WTC11 (cell line): ENCODE data around the gene BCAS3. TPM values are rescaled to one million over a fixed set of nuclear protein-coding genes. Genes with fewer than 3 reads are reported as not detected.

Experiments used
- ATAC-seq: fragments of 200-7000 bp; cut with Tn5 transposase; 2 replicates; pipeline ENCODE4 v1.10.0; 2021; ENCODE audit warnings: mild to moderate bottlenecking, moderate library complexity
- CTCF ChIA-PET: fragments of 300-600 bp; sonication (Branson Sonifier 250); formaldehyde crosslinking; loops from one replicate; lab custom pipeline; 2021; ENCODE audit warnings: antibody characterized with exemption; lab: Charles Lee
- POLR2A ChIA-PET: fragments of 350-600 bp; sonication (Branson Sonifier 250); formaldehyde crosslinking; loops from one replicate; lab custom pipeline; 2021; ENCODE audit warnings: antibody characterized with exemption; lab: Charles Lee
- DNase-seq: peaks from one replicate; pipeline ENCODE4 v3.0.0; 2021; ENCODE audit warnings: low spot score
- H3K27ac Mint-ChIP-seq: 2 replicates; pipeline ENCODE4 v1.8.0; 2021; ENCODE audit warnings: mixed read lengths
- H3K27me3 Mint-ChIP-seq: 2 replicates; pipeline ENCODE4 v1.8.0; 2021; ENCODE audit warnings: low read depth, mild to moderate bottlenecking, moderate library complexity, mixed read lengths
- H3K36me3 Mint-ChIP-seq: 2 replicates; pipeline ENCODE4 v1.8.0; 2021; ENCODE audit warnings: mixed read lengths
- H3K4me1 Mint-ChIP-seq: 2 replicates; pipeline ENCODE4 v1.8.0; 2022; ENCODE audit warnings: mixed read lengths
- H3K4me3 Mint-ChIP-seq: 2 replicates; pipeline ENCODE4 v1.8.0; 2021; ENCODE audit warnings: mild to moderate bottlenecking, moderate library complexity, mixed read lengths
- H3K9me3 Mint-ChIP-seq: 2 replicates; pipeline ENCODE4 v1.8.0; 2021; ENCODE audit warnings: mixed read lengths
- AR ChIP-seq: fragments of 250-450 bp; sonication (Bioruptor Pico); IDR thresholded peaks from 2 replicates; pipeline ENCODE4 v1.9.0; 2021; ENCODE audit warnings: mild to moderate bottlenecking
- ARID4B ChIP-seq: sonication (generic); formaldehyde crosslinking; IDR thresholded peaks from 2 replicates; pipeline ENCODE4 v1.8.0; 2023; ENCODE audit warnings: missing genetic modification reagents, mild to moderate bottlenecking, borderline replicate concordance
- CREB1 ChIP-seq: sonication (generic); formaldehyde crosslinking; IDR thresholded peaks from 2 replicates; pipeline ENCODE4 v1.8.0; 2023; ENCODE audit warnings: mild to moderate bottlenecking, missing genetic modification reagents
- ELF4 ChIP-seq: sonication (generic); formaldehyde crosslinking; IDR thresholded peaks from 2 replicates; pipeline ENCODE4 v1.8.1; 2022; ENCODE audit warnings: low read depth, mild to moderate bottlenecking, moderate library complexity, missing genetic modification reagents
- ERG ChIP-seq: fragments of 250-450 bp; sonication (Bioruptor Pico); IDR thresholded peaks from 2 replicates; pipeline ENCODE4 v1.8.0; 2021; ENCODE audit warnings: mild to moderate bottlenecking
- GABPB1 ChIP-seq: sonication (generic); formaldehyde crosslinking; IDR thresholded peaks from 2 replicates; pipeline ENCODE4 v1.8.1; 2023; ENCODE audit warnings: mild to moderate bottlenecking, missing genetic modification reagents
- HMGA2 ChIP-seq: fragments of 250-450 bp; sonication (Bioruptor Pico); IDR thresholded peaks from 2 replicates; pipeline ENCODE4 v1.4.0; 2021; ENCODE audit warnings: mild to moderate bottlenecking, moderate library complexity
- MXD4 ChIP-seq: fragments of 250-450 bp; sonication (Bioruptor Pico); IDR thresholded peaks from 2 replicates; pipeline ENCODE4 v1.8.0; 2021; ENCODE audit warnings: mild to moderate bottlenecking, moderate library complexity, borderline replicate concordance
- NFATC4 ChIP-seq: fragments of 250-450 bp; sonication (Bioruptor Pico); IDR thresholded peaks from 2 replicates; pipeline ENCODE4 v1.9.0; 2021; ENCODE audit warnings: mild to moderate bottlenecking
- NFE2L1 ChIP-seq: sonication (generic); formaldehyde crosslinking; IDR thresholded peaks from 2 replicates; pipeline ENCODE4 v1.8.1; 2023; ENCODE audit warnings: missing genetic modification reagents
- NR2C2 ChIP-seq: sonication (generic); formaldehyde crosslinking; IDR thresholded peaks from 2 replicates; pipeline ENCODE4 v1.8.0; 2022; ENCODE audit warnings: mild to moderate bottlenecking, missing genetic modification reagents
- SOX15 ChIP-seq: fragments of 250-450 bp; sonication (Bioruptor Pico); IDR thresholded peaks from 2 replicates; pipeline ENCODE4 v1.9.0; 2021; ENCODE audit warnings: mild to moderate bottlenecking
- USF1 ChIP-seq: sonication (generic); formaldehyde crosslinking; IDR thresholded peaks from 2 replicates; pipeline ENCODE4 v1.8.0; 2022; ENCODE audit warnings: mild to moderate bottlenecking, missing genetic modification reagents
- ZNF138 ChIP-seq: sonication (generic); formaldehyde crosslinking; conservative IDR thresholded peaks from 2 replicates; pipeline ENCODE4 v1.8.1; 2022; ENCODE audit warnings: mild to moderate bottlenecking, moderate library complexity, missing genetic modification reagents
- ZNF317 ChIP-seq: sonication (generic); formaldehyde crosslinking; IDR thresholded peaks from 2 replicates; pipeline ENCODE4 v1.8.1; 2023; ENCODE audit warnings: low read depth, mild to moderate bottlenecking, moderate library complexity, missing genetic modification reagents, borderline replicate concordance
- ZNF396 ChIP-seq: fragments of 250-450 bp; sonication (Bioruptor Pico); IDR thresholded peaks from 2 replicates; pipeline ENCODE4 v1.8.0; 2021; ENCODE audit warnings: mild to moderate bottlenecking, moderate library complexity, borderline replicate concordance
- ZNF671 ChIP-seq: fragments of 250-450 bp; sonication (Bioruptor Pico); IDR thresholded peaks from 2 replicates; pipeline ENCODE4 v1.8.0; 2021; ENCODE audit warnings: mild to moderate bottlenecking
- ZSCAN18 ChIP-seq: fragments of 250-450 bp; sonication (Bioruptor Pico); IDR thresholded peaks from 2 replicates; pipeline ENCODE4 v2.1.2; 2022; ENCODE audit warnings: mild to moderate bottlenecking, moderate library complexity
- total RNA-seq: library from RNA; stranded (reverse); gene quantifications from 3 replicates; pipeline ENCODE4 v1.2.3, GENCODE V29; 2021

Gene BCAS3
- total RNA-seq, 1 experiment from 2014 or later, result 15.5 TPM

GRCh38 chr17:61221181-61221580 lies 543.5 kb downstream of the BCAS3 start:
- DNase-seq (no peak), ATAC-seq (no peak)
- Mint-ChIP-seq H3K4me1 (peaks cover 21% of the 10 kb centered on the region), H3K27me3 (no peaks in the 10 kb centered on the region), H3K27ac (no peak overlapping the region), H3K4me3 (no peak overlapping the region), H3K36me3 (no peaks in the 10 kb centered on the region), H3K9me3 (no peaks in the 10 kb centered on the region)
- CTCF ChIA-PET, result no interaction called here
- POLR2A ChIA-PET, result no interaction called here
- no peak for TF ChIP-seq NFE2L1 (CRISPR knock-in tag)
- TF ChIP-seq GABPB1 (CRISPR knock-in tag), result no peak
- no peak for TF ChIP-seq ZNF671 (CRISPR knock-in tag)
- TF ChIP-seq ARID4B, result no peak
- no peak for TF ChIP-seq NFATC4 (CRISPR knock-in tag)
- TF ChIP-seq ELF4, result no peak
- no peak for TF ChIP-seq ZNF317 (CRISPR knock-in tag)
- TF ChIP-seq CREB1 (CRISPR knock-in tag), result no peak
- TF ChIP-seq SOX15 (CRISPR knock-in tag), result no peak
- no peak for TF ChIP-seq ZNF396 (CRISPR knock-in tag)
- TF ChIP-seq USF1, result no peak
- no peak for TF ChIP-seq NR2C2
- TF ChIP-seq HMGA2 (CRISPR knock-in tag), result no peak
- no peak for TF ChIP-seq MXD4
- no peak for TF ChIP-seq AR (CRISPR knock-in tag)
- TF ChIP-seq ERG (CRISPR knock-in tag), result no peak
- TF ChIP-seq ZSCAN18, result no peak
- no peak for TF ChIP-seq ZNF138
